Sciatic nerve (tissue), 2 donors: ENCODE measurements around the gene AGER. TPM values are rescaled to one million over a fixed set of nuclear protein-coding genes. Genes with fewer than 3 reads are reported as not detected.
"Not testable (repeated sequence)": the region's sequence is repeated elsewhere in the genome, so short reads cannot be mapped to it uniquely, and the experiment has no call there.

Experiments used
- ATAC-seq: fragments of 200-7000 bp; cut with Tn5 transposase; one replicate; pipeline ENCODE4 v1.9.1; 2020; ENCODE audit warnings: mild to moderate bottlenecking, moderate library complexity
- DNase-seq: peaks from one replicate; pipeline ENCODE4 v3.0.0-alpha.2; 2020; ENCODE audit warnings: low spot score
- intact Hi-C: fragments of 100-400 bp; cut with DNase I; formaldehyde crosslinking; loops from one replicate; pipeline ENCODE4 v1.14.2; 2022
- total RNA-seq: library from RNA; stranded (reverse); fragmentation: NEBNext Ultra II Directional; extraction: Animal tissue kit (Norgen Biotek cat#: 25700); gene quantifications from one replicate; pipeline ENCODE4 v1.2.1, GENCODE V29; 2021
- donor health status: DM: no; HTN: no; CAD: no.
- donor health status: DM: no; HTN: no; CAD: no.

The AGER gene
- total RNA-seq = 13.6 TPM

- DNase-seq = no peak
- intact Hi-C loops = no loop called here
- no peak for ATAC-seq
Measured at GRCh38 chr6:32184084-32184640, at the start of gene AGER. Gene AGER (minus strand): TSS chr6:32184253. CDS start chr6:32184222, 31 bp downstream.

GRCh38 chr6:32226434-32226833, 42.4 kb upstream of the AGER start:
- no peak for ATAC-seq
- no peak for DNase-seq

GRCh38 chr6:32224696-32225095, 40.6 kb upstream of the AGER start:
- DNase-seq (no peak), ATAC-seq (no peak)
- intact Hi-C loops = no loop called here

More at GRCh38 chr6:32226434-32226833, 42.4 kb upstream of the AGER start:
- intact Hi-C loops = no loop called here

GRCh38 chr6:32223258-32224235, 39.5 kb upstream of the AGER start, which contains the start of gene NOTCH4:
Gene NOTCH4 (minus strand): TSS chr6:32224067. CDS start chr6:32223928, 139 bp downstream.
- peak; percentile 27 for ATAC-seq
- DNase-seq = no peak
- intact Hi-C loops = no loop called here

GRCh38 chr6:32222333-32223230, 38.5 kb upstream of the AGER start:
- no peak for ATAC-seq

GRCh38 chr6:32220021-32220420, 36.0 kb upstream of the AGER start:
- intact Hi-C loops = no loop called here
- no peak for ATAC-seq
- DNase-seq = no peak

More at GRCh38 chr6:32222333-32223230, 38.5 kb upstream of the AGER start:
- intact Hi-C loops = no loop called here
- no peak for DNase-seq

GRCh38 chr6:32218167-32218566, 34.1 kb upstream of the AGER start:
- no peak for ATAC-seq
- DNase-seq = no peak
- intact Hi-C loops = no loop called here

GRCh38 chr6:32216998-32217397, 32.9 kb upstream of the AGER start:
- DNase-seq = no peak
- intact Hi-C loops = no loop called here
- ATAC-seq = no peak

- no peak for DNase-seq
- no peak for ATAC-seq
- intact Hi-C loops = no loop called here
Measured at GRCh38 chr6:32216285-32216684, 32.2 kb upstream of the AGER start.

GRCh38 chr6:32215617-32216016, 31.6 kb upstream of the AGER start:
- ATAC-seq (no peak), DNase-seq (no peak)
- intact Hi-C loops = no loop called here

- ATAC-seq (no peak), DNase-seq (no peak)
Measured at GRCh38 chr6:32214126-32214525, 30.1 kb upstream of the AGER start.

GRCh38 chr6:32213649-32214048, 29.6 kb upstream of the AGER start:
- DNase-seq (no peak), ATAC-seq (no peak)
- intact Hi-C loops = loop anchor here (5.0 kb wide), 1 partner anchor 1001 kb away; no protein-coding TSS in a partner anchor

More at GRCh38 chr6:32214126-32214525, 30.1 kb upstream of the AGER start:
- intact Hi-C loops = loop anchor here (5.0 kb wide), 1 partner anchor 1002 kb away; no protein-coding TSS in a partner anchor

GRCh38 chr6:32212076-32212760, 28.2 kb upstream of the AGER start:
- no peak for ATAC-seq

GRCh38 chr6:32211432-32211831, 27.4 kb upstream of the AGER start:
- not testable (repeated sequence) for DNase-seq, ATAC-seq
- intact Hi-C loops = loop anchor here (5.0 kb wide), 1 partner anchor 999 kb away; no protein-coding TSS in a partner anchor

More at GRCh38 chr6:32212076-32212760, 28.2 kb upstream of the AGER start:
- DNase-seq = no peak
- intact Hi-C loops = loop anchor here (5.0 kb wide), 1 partner anchor 1000 kb away; no protein-coding TSS in a partner anchor

GRCh38 chr6:32210191-32210601, 26.1 kb upstream of the AGER start:
- intact Hi-C loops = loop anchor here (5.0 kb wide), 1 partner anchor 998 kb away; no protein-coding TSS in a partner anchor
- DNase-seq (no peak), ATAC-seq (no peak)

- intact Hi-C loops = no loop called here
- no peak for ATAC-seq
- DNase-seq = no peak
Measured at GRCh38 chr6:32208996-32209395, 24.9 kb upstream of the AGER start.

GRCh38 chr6:32204268-32204715, 20.2 kb upstream of the AGER start:
- ATAC-seq (no peak), DNase-seq (no peak)
- intact Hi-C loops = no loop called here
